Panc1 (cell line): ENCODE results near the gene HTR3D.

Source experiments
- CTCF ChIP-seq: fragments of 450-650 bp; IDR thresholded peaks from 2 replicates; pipeline ENCODE4 v1.5.1; 2017; ENCODE audit warnings: mild to moderate bottlenecking
- POLR2AphosphoS5 ChIP-seq: IDR thresholded peaks from 2 replicates; pipeline ENCODE4 v1.6.1; 2012; ENCODE audit warnings: mild to moderate bottlenecking, low read depth, low read length, moderate library complexity

- TF ChIP-seq CTCF (no peak), POLR2AphosphoS5 (no peak)
These were observed 25.5 kb upstream of the HTR3D start for GRCh38 chr3:184005941-184006507.
